Glutamatergic neuron (in vitro differentiated cells): ENCODE measurements around the gene WDR82. TPM values are rescaled to one million over a fixed set of nuclear protein-coding genes. Genes with fewer than 3 reads are reported as not detected.

ENCODE experiments used
- DNase-seq: peaks from one replicate; pipeline ENCODE4 v3.0.0; 2022
- H3K27ac Mint-ChIP-seq: one replicate; pipeline ENCODE4 v1.8.0; 2020; ENCODE audit warnings: mild to moderate bottlenecking, mixed read lengths, inconsistent platforms; ENCODE audit not compliant: unreplicated experiment
- H3K27me3 Mint-ChIP-seq: one replicate; pipeline ENCODE4 v1.8.0; 2020; ENCODE audit warnings: mild to moderate bottlenecking, moderate library complexity, mixed read lengths, inconsistent platforms; ENCODE audit not compliant: unreplicated experiment
- H3K36me3 Mint-ChIP-seq: one replicate; pipeline ENCODE4 v1.8.0; 2020; ENCODE audit warnings: mild to moderate bottlenecking, mixed read lengths, inconsistent platforms; ENCODE audit not compliant: unreplicated experiment
- H3K4me1 Mint-ChIP-seq: one replicate; pipeline ENCODE4 v1.8.0; 2020; ENCODE audit warnings: mild to moderate bottlenecking, low read depth, mixed read lengths, inconsistent platforms; ENCODE audit not compliant: unreplicated experiment
- H3K4me3 Mint-ChIP-seq: one replicate; pipeline ENCODE4 v1.8.0; 2020; ENCODE audit warnings: mild to moderate bottlenecking, mixed read lengths, inconsistent platforms; ENCODE audit not compliant: unreplicated experiment
- H3K9me3 Mint-ChIP-seq: one replicate; pipeline ENCODE4 v1.8.0; 2020; ENCODE audit warnings: mild to moderate bottlenecking, moderate library complexity, mixed read lengths, inconsistent platforms; ENCODE audit not compliant: unreplicated experiment
- CTCF ChIP-seq: fragments of 200-600 bp; sonication (generic); IDR thresholded peaks from one replicate; pipeline ENCODE4 v1.5.0; 2021; ENCODE audit not compliant: partially characterized antibody, unreplicated experiment
- total RNA-seq: library from RNA; stranded (reverse); fragmentation: NEBNext Ultra II Directional; extraction: Animal tissue kit (Norgen Biotek cat#: 25700); gene quantifications from one replicate; pipeline ENCODE4 v1.2.1, GENCODE V29; 2021; ENCODE audit not compliant: unreplicated experiment

Gene WDR82
- total RNA-seq, 1 donor from 2014 or later, result 118 TPM

DNA sequence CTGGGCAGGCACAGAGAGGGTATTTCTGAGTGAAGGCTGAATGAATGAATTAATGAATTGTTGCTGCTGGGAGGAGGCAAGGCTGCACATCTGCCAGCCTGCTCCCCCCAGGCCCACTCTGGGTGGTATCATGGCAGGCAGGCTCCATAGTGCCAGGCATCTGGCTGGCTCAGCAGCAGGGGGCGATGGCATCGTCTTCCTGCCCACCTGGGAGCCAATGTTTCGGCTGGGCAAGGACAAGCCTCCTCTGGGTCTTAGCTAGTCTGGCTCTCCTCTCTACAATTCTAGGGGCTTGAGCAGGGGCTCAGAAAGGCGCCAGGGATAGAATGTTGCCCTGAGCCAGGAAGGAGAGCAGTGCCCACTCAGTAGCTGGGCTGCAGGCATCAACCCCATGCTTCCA lies 51.3 kb downstream of the WDR82 start:
- no peak for TF ChIP-seq CTCF
- Mint-ChIP-seq H3K9me3 (peaks cover 5% of the 10 kb centered on the region), H3K36me3 (no peaks in the 10 kb centered on the region), H3K4me3 (no peak overlapping the region), H3K27me3 (peaks cover 19% of the 10 kb centered on the region), H3K27ac (no peak overlapping the region), H3K4me1 (peaks cover 10% of the 10 kb centered on the region)
- DNase-seq, result no peak

GRCh38 chr3:52226229-52226817 lies 52.1 kb downstream of the WDR82 start:
- peaks cover 5% of the 10 kb centered on the region for H3K9me3 Mint-ChIP-seq
- peaks cover 16% of the 10 kb centered on the region for H3K27me3 Mint-ChIP-seq
- H3K36me3 Mint-ChIP-seq, result no peaks in the 10 kb centered on the region
- peaks cover 6% of the 10 kb centered on the region for H3K4me1 Mint-ChIP-seq
- no peak for TF ChIP-seq CTCF
- H3K27ac Mint-ChIP-seq, result peak overlapping the region; percentile 7
- DNase-seq, result no peak
- no peak overlapping the region for H3K4me3 Mint-ChIP-seq

DNA sequence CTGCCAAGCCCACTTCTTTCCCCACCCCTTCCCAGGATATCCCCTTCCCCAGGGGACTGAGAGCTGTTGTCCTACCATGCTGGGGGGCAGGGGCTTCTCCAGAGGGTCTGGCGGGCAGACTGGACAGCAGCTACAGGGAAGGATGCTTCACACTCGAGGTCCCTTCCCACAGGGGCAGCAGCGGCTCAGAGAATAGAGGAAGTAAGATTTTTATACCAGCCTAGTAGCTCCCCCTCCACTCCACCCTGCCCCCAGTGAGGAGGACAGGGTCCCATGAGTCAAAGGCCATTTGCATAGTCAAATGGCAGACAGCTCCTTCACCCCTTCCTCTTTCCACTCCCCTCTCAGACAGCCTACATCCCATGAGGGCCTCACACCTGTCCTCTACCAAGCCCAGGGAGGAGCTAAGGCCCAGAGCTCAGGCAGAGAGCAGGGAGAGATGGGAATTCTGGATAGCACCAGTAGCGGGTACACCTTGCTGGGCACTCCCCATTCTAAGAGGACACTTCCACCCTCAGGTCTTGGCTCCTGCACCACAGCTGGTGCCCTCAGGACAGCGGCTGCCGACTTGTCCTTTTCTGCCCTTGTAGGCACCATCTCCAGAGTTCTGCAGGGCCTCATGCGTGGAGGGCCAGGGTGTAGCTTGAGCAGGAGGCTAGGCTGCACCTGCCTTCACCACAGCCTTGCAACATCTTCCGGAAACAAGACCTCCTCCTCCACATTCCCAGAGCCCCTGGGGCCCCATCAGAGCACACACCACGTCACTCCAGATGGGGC lies 52.8 kb downstream of the WDR82 start, which contains the start of gene TLR9:
TSS of gene TLR9 (minus strand) at position 194 of the 777 bp plus-strand sequence. CDS start at position 78, 116 bp downstream.
- Mint-ChIP-seq H3K27me3 (peaks cover 16% of the 10 kb centered on the region), H3K9me3 (peaks cover 5% of the 10 kb centered on the region), H3K27ac (no peak within 1 kb of the TSS), H3K4me3 (no peak within 1 kb of the TSS), H3K4me1 (peaks cover 6% of the 10 kb centered on the region), H3K36me3 (no peaks in the 10 kb centered on the region)
- no peak for TF ChIP-seq CTCF
- DNase-seq, result no peak

DNA sequence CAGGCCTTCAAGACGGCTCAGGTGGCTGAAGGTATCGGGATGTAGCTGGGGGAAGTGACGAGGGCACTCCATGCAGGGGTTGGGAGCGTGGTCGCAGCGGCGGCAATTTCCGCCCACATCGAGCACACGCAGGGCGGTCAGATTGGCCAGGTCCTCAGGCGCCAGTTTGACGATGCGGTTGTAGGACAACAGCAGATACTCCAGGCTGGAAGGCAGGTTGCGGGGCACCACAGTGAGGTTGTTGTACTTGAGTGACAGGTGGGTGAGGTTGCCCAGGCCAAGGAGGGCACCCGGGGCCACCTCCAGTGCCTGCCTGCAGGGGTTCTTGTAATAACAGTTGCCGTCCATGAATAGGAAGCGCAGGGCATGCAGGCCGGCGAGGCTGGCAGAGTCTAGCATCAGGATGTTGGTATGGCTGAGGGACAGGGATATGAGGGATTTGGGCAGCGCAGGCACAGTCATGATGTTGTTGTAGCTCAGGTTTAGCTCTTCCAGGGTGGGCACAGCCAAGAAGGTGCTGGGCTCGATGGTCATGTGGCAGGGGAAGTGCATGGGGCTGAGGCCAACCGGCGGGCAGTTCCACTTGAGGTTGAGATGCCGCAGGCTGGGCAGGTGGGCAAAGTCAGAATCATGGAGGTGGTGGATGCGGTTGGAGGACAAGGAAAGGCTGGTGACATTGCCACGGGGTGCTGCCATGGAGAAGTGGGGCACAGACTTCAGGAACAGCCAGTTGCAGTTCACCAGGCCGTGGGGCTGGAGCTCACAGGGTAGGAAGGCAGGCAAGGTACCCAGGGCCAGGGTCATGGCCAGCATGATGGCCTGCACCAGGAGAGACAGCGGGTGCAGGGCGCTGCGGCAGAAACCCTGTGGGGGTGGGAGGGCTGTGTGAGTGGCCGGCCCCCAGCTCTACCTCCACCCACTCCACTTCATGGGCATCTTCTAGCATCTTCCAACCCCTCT lies 54.7 kb downstream of the WDR82 start:
- Mint-ChIP-seq H3K27me3 (peaks cover 12% of the 10 kb centered on the region), H3K27ac (no peak overlapping the region), H3K36me3 (no peaks in the 10 kb centered on the region), H3K4me3 (no peak overlapping the region), H3K4me1 (peaks cover 6% of the 10 kb centered on the region), H3K9me3 (peaks cover 5% of the 10 kb centered on the region)
- no peak for TF ChIP-seq CTCF
- no peak for DNase-seq
